ENCODE data around the gene FAM120A. TPM values are rescaled to one million over a fixed set of nuclear protein-coding genes. Genes with fewer than 3 reads are reported as not detected.

Gene FAM120A
- total RNA-seq, 6 donors from 2014 or later: 102 to 137 (median 109) TPM

- Histone ChIP-seq H3K27ac (no peak overlapping the region), H3K27me3 (no peaks in the 10 kb centered on the region), H3K9me3 (no peaks in the 10 kb centered on the region), H3K36me3 (no peaks in the 10 kb centered on the region), H3K4me3 (no peak overlapping the region), H3K4me1 (peaks cover 25 to 68% (median 33%) of the 10 kb centered on the region in 4 donors)
- WGBS, 2 donors: 82 to 83% methylated on average over 13 of the region's 13 CpGs
- no peak for TF ChIP-seq CTCF (IDR thresholded peaks at IDR 0.05)
- no peak for TF ChIP-seq POLR2A (IDR thresholded peaks at IDR 0.05)
- no peak for TF ChIP-seq EP300 (IDR thresholded peaks at IDR 0.05)
- TF ChIP-seq POLR2AphosphoS5 (IDR thresholded peaks at IDR 0.05): no peak
- no peak for ATAC-seq (ENCODE audit: low FRiP score in 2 of 2)
- DNase-seq: no peak
These were observed 140.0 kb downstream of the FAM120A start for GRCh38 chr9:93591301-93592007.

GRCh38 chr9:93592008-93592642 is 140.6 kb downstream of the FAM120A start:
- Histone ChIP-seq H3K4me3 (no peak overlapping the region), H3K9me3 (no peaks in the 10 kb centered on the region), H3K27ac (no peak overlapping the region), H3K36me3 (no peaks in the 10 kb centered on the region), H3K27me3 (no peaks in the 10 kb centered on the region), H3K4me1 (peaks cover 22 to 61% (median 30%) of the 10 kb centered on the region in 4 donors)
- ATAC-seq (ENCODE audit: low FRiP score in 2 of 2) (no peak), DNase-seq (no peak)
- no peak for TF ChIP-seq EP300 (IDR thresholded peaks at IDR 0.05)
- no peak for TF ChIP-seq POLR2AphosphoS5 (IDR thresholded peaks at IDR 0.05)
- no peak for TF ChIP-seq POLR2A (IDR thresholded peaks at IDR 0.05)
- TF ChIP-seq CTCF (IDR thresholded peaks at IDR 0.05): no peak
- 89 to 94% methylated on average over 5 to 8 of the region's 8 CpGs for WGBS, 2 donors

- ATAC-seq (ENCODE audit: low FRiP score in 2 of 2): no peak
- DNase-seq: no peak
- peaks cover 18 to 56% (median 30%) of the 10 kb centered on the region in 4 donors for H3K4me1 ChIP-seq
- H3K27me3 ChIP-seq: no peaks in the 10 kb centered on the region
- TF ChIP-seq CTCF (IDR thresholded peaks at IDR 0.05): peak in 1 of 6 experiments; percentile 28
- TF ChIP-seq POLR2AphosphoS5 (IDR thresholded peaks at IDR 0.05): no peak
- H3K9me3 ChIP-seq: no peaks in the 10 kb centered on the region
- 80 to 92% methylated on average over 1 to 2 of the region's 2 CpGs for WGBS, 2 donors
- no peaks in the 10 kb centered on the region for H3K36me3 ChIP-seq
- H3K27ac ChIP-seq: no peak overlapping the region
- H3K4me3 ChIP-seq: no peak overlapping the region
These were observed 141.1 kb downstream of the FAM120A start for GRCh38 chr9:93592643-93593021.

- 83% methylated on average over 2 of the region's 2 CpGs for WGBS, 2 donors
- TF ChIP-seq EP300 (IDR thresholded peaks at IDR 0.05) (no peak), CTCF (IDR thresholded peaks at IDR 0.05) (no peak), POLR2AphosphoS5 (IDR thresholded peaks at IDR 0.05) (no peak), POLR2A (IDR thresholded peaks at IDR 0.05) (no peak)
These were observed 141.7 kb downstream of the FAM120A start for GRCh38 chr9:93593144-93593658.

More at GRCh38 chr9:93593144-93593658, 141.7 kb downstream of the FAM120A start:
- Histone ChIP-seq H3K27me3 (no peaks in the 10 kb centered on the region), H3K4me1 (peaks cover 18 to 54% (median 30%) of the 10 kb centered on the region in 4 donors), H3K36me3 (no peaks in the 10 kb centered on the region), H3K27ac (no peak overlapping the region), H3K9me3 (no peaks in the 10 kb centered on the region), H3K4me3 (no peak overlapping the region)
- ATAC-seq (ENCODE audit: low FRiP score in 2 of 2) (no peak), DNase-seq (no peak)

Measured in upper lobe of left lung (tissue), 6 donors.